GM23338 (cell line): ENCODE data around the gene PIP5K1C. TPM values are rescaled to one million over a fixed set of nuclear protein-coding genes. Genes with fewer than 3 reads are reported as not detected.

Experiments
- ATAC-seq: fragments of 200-7000 bp; cut with Tn5 transposase; 3 replicates; pipeline ENCODE4 v1.9.1; 2020
- DNase-seq: peaks from one replicate; pipeline ENCODE4 v3.0.0-alpha.2; 2015; ENCODE audit warnings: low spot score
- H2AFZ ChIP-seq: fragments of 200-600 bp; sonication (generic); 2 replicates; pipeline ENCODE4 v1.8.0; 2016; ENCODE audit warnings: antibody characterized with exemption, mild to moderate bottlenecking, moderate library complexity
- H3F3A ChIP-seq: fragments of 200-600 bp; sonication (generic); replicated peaks from 2 replicates; pipeline ENCODE4 v1.8.0; 2017; ENCODE audit warnings: antibody characterized with exemption, mixed run types, low read depth
- H3K27ac ChIP-seq: fragments of 200-600 bp; sonication (generic); 2 replicates; pipeline ENCODE4 v1.6.1; 2016; ENCODE audit warnings: low read depth
- H3K27me3 ChIP-seq: fragments of 200-600 bp; sonication (generic); 2 replicates; pipeline ENCODE4 v1.8.0; 2016; ENCODE audit warnings: mild to moderate bottlenecking, mixed run types, moderate library complexity; ENCODE audit not compliant: insufficient read depth
- H3K36me3 ChIP-seq: fragments of 200-600 bp; sonication (generic); 2 replicates; pipeline ENCODE4 v1.8.0; 2016; ENCODE audit warnings: mild to moderate bottlenecking; ENCODE audit not compliant: insufficient read depth
- H3K4me1 ChIP-seq: fragments of 200-600 bp; sonication (generic); 2 replicates; pipeline ENCODE4 v1.8.0; 2016; ENCODE audit warnings: mild to moderate bottlenecking, moderate library complexity; ENCODE audit not compliant: insufficient read depth
- H3K4me2 ChIP-seq: fragments of 200-600 bp; sonication (generic); 2 replicates; pipeline ENCODE4 v1.7.1; 2017; ENCODE audit warnings: mixed run types
- H3K4me3 ChIP-seq: fragments of 200-600 bp; sonication (generic); 2 replicates; pipeline ENCODE4 v1.6.1; 2016; ENCODE audit warnings: mixed run types
- H3K79me2 ChIP-seq: fragments of 200-600 bp; sonication (generic); replicated peaks from 2 replicates; pipeline ENCODE4 v1.8.0; 2017; ENCODE audit warnings: mild to moderate bottlenecking; ENCODE audit not compliant: insufficient read depth
- H3K9me2 ChIP-seq: fragments of 200-600 bp; sonication (generic); 2 replicates; pipeline ENCODE4 v1.8.0; 2017; ENCODE audit not compliant: insufficient read depth
- H4K20me1 ChIP-seq: fragments of 200-600 bp; sonication (generic); replicated peaks from 2 replicates; pipeline ENCODE4 v1.8.0; 2017; ENCODE audit warnings: mild to moderate bottlenecking; ENCODE audit not compliant: insufficient read depth
- H3K27ac Mint-ChIP-seq: 2 replicates; pipeline ENCODE4 v1.8.0; 2020; ENCODE audit warnings: inconsistent platforms, mild to moderate bottlenecking, moderate library complexity, mixed read lengths
- H3K27me3 Mint-ChIP-seq: 3 replicates; pipeline ENCODE4 v1.8.0; 2022; ENCODE audit warnings: low read depth, mild to moderate bottlenecking, moderate library complexity, mixed read lengths, inconsistent platforms; ENCODE audit not compliant: insufficient read depth, poor library complexity
- H3K36me3 Mint-ChIP-seq: 3 replicates; pipeline ENCODE4 v1.8.0; 2021; ENCODE audit warnings: low read depth, mild to moderate bottlenecking, inconsistent platforms, moderate library complexity, mixed read lengths
- H3K4me1 Mint-ChIP-seq: 3 replicates; pipeline ENCODE4 v1.8.0; 2020; ENCODE audit warnings: mild to moderate bottlenecking, inconsistent platforms, mixed read lengths
- H3K4me3 Mint-ChIP-seq: 3 replicates; pipeline ENCODE4 v1.8.0; 2021; ENCODE audit warnings: moderate library complexity, mild to moderate bottlenecking, inconsistent platforms, mixed read lengths
- H3K9me3 Mint-ChIP-seq: 3 replicates; pipeline ENCODE4 v1.8.0; 2020; ENCODE audit warnings: moderate library complexity, mild to moderate bottlenecking, inconsistent platforms, mixed read lengths
- CREB1 ChIP-seq: fragments of 250-450 bp; sonication (Bioruptor Pico); IDR thresholded peaks from 2 replicates; pipeline ENCODE4 v1.5.0; 2020; ENCODE audit warnings: low read depth, mild to moderate bottlenecking, moderate library complexity
- CTCF ChIP-seq, 2 experiments: fragments of 200-600 bp in 1 of 2; sonication (generic) in 1 of 2; conservative IDR thresholded peaks; 2 replicates each; pipeline versions ENCODE4 v1.5.1 to v1.6.1; 2016 to 2017; ENCODE audit warnings: antibody characterized with exemption in 2 of 2, low read depth in 2 of 2, mild to moderate bottlenecking in 2 of 2, moderate library complexity in 1 of 2
- ETS1 ChIP-seq: IDR thresholded peaks from 2 replicates; pipeline ENCODE4 v1.6.1; 2016; ENCODE audit warnings: antibody characterized with exemption
- EZH2 ChIP-seq: fragments of 200-600 bp; sonication (generic); IDR thresholded peaks from one replicate; pipeline ENCODE4 v1.8.0; 2017; ENCODE audit warnings: antibody characterized with exemption, mild to moderate bottlenecking, low read depth; ENCODE audit not compliant: unreplicated experiment
- EZH2phosphoT487 ChIP-seq: fragments of 200-600 bp; sonication (generic); IDR thresholded peaks from one replicate; pipeline ENCODE4 v1.8.1; 2018; ENCODE audit warnings: antibody characterized with exemption; ENCODE audit not compliant: unreplicated experiment
- JUNB ChIP-seq: IDR thresholded peaks from one replicate; pipeline ENCODE4 v1.6.1; 2016; ENCODE audit warnings: antibody characterized with exemption; ENCODE audit not compliant: unreplicated experiment
- NANOG ChIP-seq: IDR thresholded peaks from 2 replicates; pipeline ENCODE4 v1.6.1; 2016; ENCODE audit warnings: antibody characterized with exemption, borderline replicate concordance
- POLR2AphosphoS5 ChIP-seq: IDR thresholded peaks from 2 replicates; pipeline ENCODE4 v1.6.1; 2016; ENCODE audit warnings: antibody characterized with exemption, low read depth
- REST ChIP-seq: IDR thresholded peaks from one replicate; pipeline ENCODE4 v1.6.1; 2018; ENCODE audit warnings: antibody characterized with exemption; ENCODE audit not compliant: unreplicated experiment
- STAT1 ChIP-seq: IDR thresholded peaks from one replicate; pipeline ENCODE4 v1.6.1; 2016; ENCODE audit warnings: antibody characterized with exemption; ENCODE audit not compliant: unreplicated experiment
- ZNF114 ChIP-seq: fragments of 250-450 bp; sonication (Bioruptor Pico); IDR thresholded peaks from 2 replicates; pipeline ENCODE4 v1.5.0; 2020; ENCODE audit warnings: mild to moderate bottlenecking, moderate library complexity
- ZNF331 ChIP-seq: fragments of 250-450 bp; sonication (Bioruptor Pico); IDR thresholded peaks from 2 replicates; pipeline ENCODE4 v1.5.0; 2020; ENCODE audit warnings: low read depth, mild to moderate bottlenecking, moderate library complexity
- polyA plus RNA-seq: library from polyadenylated mRNA; unstranded; fragments of >200 nt; fragmentation: Nextera tagmentation; extraction: Ambion mirVana; gene quantifications from 2 replicates; pipeline ENCODE4 v1.2.1, GENCODE V29; 2016
- total RNA-seq: library from RNA; depleted of rRNA; stranded (reverse); fragments of >200 nt; shearing (Covaris generic); gene quantifications from 2 replicates; pipeline ENCODE4 v1.2.3, GENCODE V29; 2014

The PIP5K1C gene
- total and polyA plus RNA-seq, 2 experiments from 2014 or later, result 11.8 to 46.7 TPM

GRCh38 chr19:3659746-3660112 is 40.5 kb downstream of the PIP5K1C start:
- no peaks in the 10 kb centered on the region for H3K79me2 ChIP-seq
- no peak for ATAC-seq
- H3K27me3 ChIP-seq, result no peaks in the 10 kb centered on the region
- H3K9me3 Mint-ChIP-seq, result no peaks in the 10 kb centered on the region
- peaks cover 9% of the 10 kb centered on the region for H3K27me3 Mint-ChIP-seq
- no peak overlapping the region for H3K27ac ChIP-seq
- no peaks in the 10 kb centered on the region for H3K4me1 Mint-ChIP-seq
- no peak for DNase-seq
- H3K27ac Mint-ChIP-seq, result no peak overlapping the region
- no peaks in the 10 kb centered on the region for H3K9me2 ChIP-seq
- H3F3A ChIP-seq, result no peaks in the 10 kb centered on the region
- H3K36me3 Mint-ChIP-seq, result peaks cover 28% of the 10 kb centered on the region
- no peaks in the 10 kb centered on the region for H3K36me3 ChIP-seq
- no peaks in the 10 kb centered on the region; the same call in 1 of the 2 replicates for H4K20me1 ChIP-seq
- no peak overlapping the region for H2AFZ ChIP-seq
- H3K4me3 Mint-ChIP-seq, result no peak overlapping the region
- H3K4me2 ChIP-seq, result no peak overlapping the region
- no peaks in the 10 kb centered on the region for H3K4me1 ChIP-seq
- no peak overlapping the region for H3K4me3 ChIP-seq
- TF ChIP-seq REST (no peak), CTCF (conservative IDR thresholded peaks at IDR 0.05; ENCODE audit: low read depth in 2 of 2) (no peak), POLR2AphosphoS5 (no peak), ZNF114 (no peak), ETS1 (no peak), EZH2phosphoT487 (no peak), STAT1 (no peak)

- DNase-seq (no peak), ATAC-seq (no peak)
- Histone ChIP-seq H3K27me3 (no peaks in the 10 kb centered on the region), H3K4me1 (no peaks in the 10 kb centered on the region), H3F3A (no peaks in the 10 kb centered on the region), H3K27ac (no peak overlapping the region), H2AFZ (no peak overlapping the region), H3K36me3 (no peaks in the 10 kb centered on the region), H3K79me2 (no peaks in the 10 kb centered on the region), H3K9me2 (no peaks in the 10 kb centered on the region), H4K20me1 (no peaks in the 10 kb centered on the region; the same call in 1 of the 2 replicates), H3K4me2 (no peak overlapping the region), H3K4me3 (no peak overlapping the region)
- H3K9me3 Mint-ChIP-seq, result no peaks in the 10 kb centered on the region
- no peaks in the 10 kb centered on the region for H3K4me1 Mint-ChIP-seq
- peaks cover 28% of the 10 kb centered on the region for H3K36me3 Mint-ChIP-seq
- H3K27me3 Mint-ChIP-seq, result peaks cover 9% of the 10 kb centered on the region
- no peak overlapping the region for H3K27ac Mint-ChIP-seq
- no peak overlapping the region for H3K4me3 Mint-ChIP-seq
- TF ChIP-seq POLR2AphosphoS5 (no peak), JUNB (no peak), EZH2 (no peak), CREB1 (no peak), CTCF (conservative IDR thresholded peaks at IDR 0.05; ENCODE audit: low read depth in 2 of 2) (no peak), EZH2phosphoT487 (no peak), STAT1 (no peak), ZNF331 (no peak), NANOG (no peak)
Measured at GRCh38 chr19:3658870-3659745, 41.2 kb downstream of the PIP5K1C start.
